Stimulated activated CD8-positive, alpha-beta memory T cell treated with anti-CD3 and anti-CD28 coated beads, Interleukin-2, amount 100 ng/mL, for 48 hours (primary cell): Measurements from ENCODE around the gene ARHGAP20.
"Not testable (repeated sequence)": the region's sequence is repeated elsewhere in the genome, so short reads cannot be mapped to it uniquely, and the experiment has no call there.

ENCODE experiments used
- DNase-seq, 2 donors: peaks; one replicate each; pipeline ENCODE4 v3.0.0-alpha.2; 2020; ENCODE audit warnings: low read depth in 2 of 2

ARHGAP20 gene

GRCh38 chr11:110715541-110715940 lies 3.3 kb upstream of the ARHGAP20 start:
- DNase-seq, result no peak

GRCh38 chr11:110713449-110713776 lies 1.2 kb upstream of the ARHGAP20 start:
- DNase-seq, result no peak

GRCh38 chr11:110712659-110713448 lies 617 bp upstream of the ARHGAP20 start:
- DNase-seq, result no peak

GRCh38 chr11:110711448-110711775 lies 825 bp downstream of the ARHGAP20 start:
- DNase-seq, result no peak

- no peak for DNase-seq
Measured at GRCh38 chr11:110710628-110711381, 1.4 kb downstream of the ARHGAP20 start.

GRCh38 chr11:110704210-110704864 lies 7.9 kb downstream of the ARHGAP20 start:
- no peak for DNase-seq

- DNase-seq, result no peak
Measured at GRCh38 chr11:110691926-110692325, 20.3 kb downstream of the ARHGAP20 start.

GRCh38 chr11:110689306-110689705 lies 22.9 kb downstream of the ARHGAP20 start:
- DNase-seq, result no peak

- no peak for DNase-seq
Measured at GRCh38 chr11:110679323-110679975, 32.8 kb downstream of the ARHGAP20 start.

GRCh38 chr11:110675548-110675947 lies 36.7 kb downstream of the ARHGAP20 start:
- DNase-seq, result no peak

GRCh38 chr11:110665689-110666465 lies 46.4 kb downstream of the ARHGAP20 start:
- DNase-seq, result no peak

- no peak for DNase-seq
Measured at GRCh38 chr11:110655967-110656366, 56.3 kb downstream of the ARHGAP20 start.

- no peak for DNase-seq
Measured at GRCh38 chr11:110654456-110654855, 57.8 kb downstream of the ARHGAP20 start.

- no peak for DNase-seq
Measured at GRCh38 chr11:110645253-110645652, 67.0 kb downstream of the ARHGAP20 start.

- no peak for DNase-seq
Measured at GRCh38 chr11:110634370-110634769, 77.9 kb downstream of the ARHGAP20 start.

- no peak for DNase-seq
Measured at GRCh38 chr11:110631551-110631950, 80.7 kb downstream of the ARHGAP20 start.

GRCh38 chr11:110629594-110629993 lies 82.6 kb downstream of the ARHGAP20 start:
- no peak for DNase-seq

- no peak for DNase-seq
Measured at GRCh38 chr11:110621826-110622225, 90.4 kb downstream of the ARHGAP20 start.

- not testable (repeated sequence) for DNase-seq
Measured at GRCh38 chr11:110619366-110619765, 92.9 kb downstream of the ARHGAP20 start.

- DNase-seq, result no peak
Measured at GRCh38 chr11:110614031-110614430, 98.2 kb downstream of the ARHGAP20 start.

- DNase-seq, result no peak
Measured at GRCh38 chr11:110613197-110613918, 98.9 kb downstream of the ARHGAP20 start.
